ENCODE measurements around the gene CLASRP. TPM values are rescaled to one million over a fixed set of nuclear protein-coding genes. Genes with fewer than 3 reads are reported as not detected.
"Not testable (repeated sequence)": the region's sequence is repeated elsewhere in the genome, so short reads cannot be mapped to it uniquely, and the experiment has no call there.

The CLASRP gene
- total RNA-seq, 1 donor from 2014 or later = 16.0 TPM

DNA sequence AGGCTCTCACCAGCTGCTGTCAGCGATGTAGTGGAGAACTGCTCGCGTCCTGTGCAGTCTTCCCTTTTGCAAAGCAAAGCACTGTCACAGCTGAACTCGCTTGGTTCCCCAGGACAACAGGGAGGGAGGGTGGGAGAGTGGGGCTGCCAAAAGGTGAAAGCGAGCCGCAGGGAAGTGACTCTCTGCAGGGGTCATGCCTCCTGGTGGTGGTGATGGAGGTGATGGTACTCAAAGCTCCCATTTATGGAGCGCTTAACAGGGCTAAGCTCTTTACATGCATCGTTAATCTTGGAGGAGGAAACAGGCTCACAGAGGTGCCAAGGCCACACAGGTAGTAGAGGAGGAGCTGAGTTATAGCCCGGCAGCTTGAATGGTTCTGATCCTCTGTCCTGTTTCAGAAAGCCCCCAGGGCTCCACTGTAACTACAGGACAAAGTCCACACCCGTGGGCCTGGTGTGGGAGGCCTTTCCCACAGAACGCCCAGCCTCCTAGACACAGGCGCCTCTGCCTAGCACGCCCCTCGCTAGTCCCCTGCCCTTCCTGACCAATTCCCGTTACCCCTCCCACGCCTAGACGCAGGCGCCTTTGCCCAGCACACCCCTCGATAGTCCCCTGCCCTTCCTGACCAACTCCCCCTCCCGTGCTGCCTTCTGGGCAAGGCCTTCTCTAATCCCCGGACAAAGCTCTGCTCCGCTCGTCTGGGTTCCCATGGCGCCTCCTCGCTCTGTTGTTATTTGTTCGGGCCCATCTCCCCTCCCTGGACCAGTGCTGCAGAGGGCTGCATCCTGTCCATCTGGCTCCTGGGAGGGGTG lies 64.9 kb downstream of the CLASRP start:
- no peak for DNase-seq

DNA sequence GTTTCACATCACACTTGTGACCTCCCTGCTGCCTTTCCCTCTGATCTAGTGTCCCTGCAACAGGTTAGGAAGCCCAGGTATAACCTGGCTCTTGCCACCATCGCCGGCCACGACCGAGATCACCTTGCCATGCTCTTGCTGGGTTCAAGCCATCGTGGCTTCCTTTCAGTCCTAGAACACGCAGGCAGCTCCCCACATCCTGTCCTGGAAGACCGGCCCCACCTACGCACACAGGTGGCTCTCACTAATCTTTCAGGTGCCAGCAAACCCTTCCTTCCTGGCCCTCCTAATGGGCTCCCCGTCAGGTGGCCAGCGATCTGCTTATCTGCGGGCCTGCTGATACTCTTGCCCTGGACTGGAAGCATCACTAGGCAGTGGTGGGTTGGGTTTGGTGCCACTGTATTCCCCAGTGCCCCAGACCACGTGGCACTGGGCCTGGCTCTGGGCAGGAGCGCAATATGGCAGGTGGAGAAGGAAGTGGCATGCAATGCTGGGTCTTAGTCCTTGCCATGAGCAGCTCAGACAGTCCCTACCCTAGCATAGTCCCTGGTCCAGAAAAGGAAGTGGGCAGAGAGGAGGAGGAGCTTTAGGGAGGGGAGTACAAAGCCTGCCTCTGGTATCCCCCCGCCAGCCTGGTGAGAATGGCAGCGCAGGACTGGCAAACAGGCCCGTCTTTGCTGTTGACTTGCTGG lies 66.0 kb downstream of the CLASRP start:
- DNase-seq = no peak

DNA sequence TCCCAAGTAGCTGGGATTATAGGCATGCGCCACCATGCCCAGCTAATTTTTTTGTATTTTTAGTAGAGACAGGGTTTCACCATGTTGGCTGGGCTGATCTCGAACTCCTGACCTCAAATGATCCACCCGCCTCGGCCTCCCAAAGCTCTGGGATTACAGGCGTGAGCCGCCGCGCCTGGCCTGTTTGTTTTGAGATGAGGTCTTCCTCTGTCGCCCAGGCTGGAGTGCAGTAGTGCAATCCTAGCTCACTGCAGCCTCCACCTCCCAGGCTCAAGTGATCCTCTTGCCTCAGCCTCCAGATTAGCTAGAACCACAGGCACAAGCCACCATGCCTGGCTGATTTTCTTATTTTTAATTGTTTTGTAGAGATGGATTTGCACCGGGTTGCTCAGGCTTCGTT lies 67.5 kb downstream of the CLASRP start:
- not testable (repeated sequence) for DNase-seq

- DNase-seq = no peak
Measured at GRCh38 chr19:45107621-45108150, 68.8 kb downstream of the CLASRP start.

GRCh38 chr19:45110851-45111266 lies 72.0 kb downstream of the CLASRP start:
- DNase-seq = no peak

DNA sequence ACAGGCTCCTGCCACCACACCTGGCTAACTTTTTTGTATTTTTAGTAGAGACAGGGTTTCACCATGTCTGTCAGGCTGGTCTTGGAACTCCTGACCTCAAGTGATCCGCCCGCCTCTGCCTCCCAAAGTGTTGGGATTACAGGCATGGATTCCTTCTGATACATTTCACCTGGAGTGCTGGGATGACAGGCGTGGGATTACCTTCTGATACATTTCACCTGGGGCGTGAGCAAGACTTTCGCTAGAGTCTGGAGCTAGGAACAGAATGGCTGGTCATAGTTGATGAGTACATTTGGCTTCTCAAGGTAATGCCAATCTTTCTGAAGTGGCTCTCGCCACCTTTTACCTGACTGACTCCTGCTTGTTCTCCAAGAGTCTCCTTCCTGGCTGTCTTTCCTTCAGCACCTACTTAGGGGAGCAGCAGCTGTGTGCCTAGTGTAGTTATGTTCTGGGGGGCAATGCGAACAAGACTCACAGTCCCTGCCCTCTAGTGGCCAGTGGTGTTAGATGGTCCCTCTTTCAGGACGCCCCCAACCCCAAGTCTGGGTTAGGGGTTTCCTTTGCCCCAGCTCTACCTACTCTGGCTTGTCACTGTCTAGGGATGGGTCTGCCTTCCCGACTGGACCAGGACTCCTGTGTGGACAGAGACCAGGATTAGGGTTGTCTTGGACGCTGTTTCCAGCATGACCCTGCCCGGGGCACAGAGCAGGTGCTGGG lies 73.4 kb downstream of the CLASRP start:
- no peak for DNase-seq

GRCh38 chr19:45113628-45114027 lies 74.8 kb downstream of the CLASRP start:
- DNase-seq = no peak

DNA sequence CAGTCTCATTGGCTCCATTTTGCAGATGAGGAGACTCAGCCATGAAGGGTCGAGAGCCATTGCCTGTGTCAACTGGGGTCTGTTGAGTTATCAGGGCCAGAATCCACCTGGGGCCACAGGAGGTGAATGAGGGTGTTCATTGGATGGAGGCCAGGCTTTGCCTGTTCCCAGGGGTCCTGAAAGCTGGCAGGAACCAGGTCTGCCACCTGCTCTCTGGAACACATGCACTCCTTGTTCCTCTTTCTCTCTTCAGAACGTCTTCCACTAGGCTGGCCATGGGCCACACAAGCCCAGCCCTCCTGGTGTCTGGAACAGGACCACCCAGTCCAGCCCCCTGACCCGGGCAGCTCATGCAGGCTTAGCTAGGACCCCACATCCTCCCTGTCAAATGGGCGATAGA lies 75.3 kb downstream of the CLASRP start:
- no peak for DNase-seq

DNA sequence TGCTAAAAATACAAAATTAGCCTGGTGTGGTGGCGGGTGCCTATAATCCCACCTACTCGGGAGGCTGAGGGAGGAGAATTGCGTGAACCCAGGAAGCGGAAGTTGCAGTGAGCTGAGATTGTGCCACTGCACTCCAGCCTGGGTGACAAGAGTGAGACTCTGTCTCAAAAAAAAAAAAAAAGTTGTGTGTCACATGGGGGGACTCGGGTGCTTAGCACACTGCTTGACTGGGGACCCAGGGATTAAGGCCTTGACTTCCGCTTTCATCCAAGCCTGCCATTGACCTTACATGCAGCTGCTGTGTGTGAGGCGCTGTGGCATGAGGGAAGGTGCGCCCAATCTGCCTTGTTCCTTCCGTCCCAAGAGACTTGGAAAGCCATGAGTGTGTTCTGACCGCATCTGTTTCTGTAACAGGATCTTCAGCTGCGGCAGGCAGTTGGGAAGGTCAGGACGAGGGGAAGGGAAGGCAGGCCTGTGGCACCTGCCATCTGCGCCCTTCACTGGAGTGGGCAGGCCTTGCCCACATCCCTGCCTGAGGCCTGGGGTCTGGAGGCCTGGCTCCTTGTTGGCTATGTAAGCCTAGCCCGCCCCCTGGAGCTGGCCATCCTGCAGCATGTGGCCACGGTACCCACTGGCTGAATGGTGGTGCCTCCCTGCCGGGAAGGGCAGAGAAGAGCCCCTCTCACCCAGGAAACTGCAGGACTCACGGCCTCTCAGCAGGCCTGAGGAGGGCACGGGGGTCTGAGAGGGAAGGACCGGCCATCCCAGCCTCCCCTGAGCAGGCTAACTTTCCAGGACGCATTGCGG lies 77.2 kb downstream of the CLASRP start:
- no peak for DNase-seq

DNA sequence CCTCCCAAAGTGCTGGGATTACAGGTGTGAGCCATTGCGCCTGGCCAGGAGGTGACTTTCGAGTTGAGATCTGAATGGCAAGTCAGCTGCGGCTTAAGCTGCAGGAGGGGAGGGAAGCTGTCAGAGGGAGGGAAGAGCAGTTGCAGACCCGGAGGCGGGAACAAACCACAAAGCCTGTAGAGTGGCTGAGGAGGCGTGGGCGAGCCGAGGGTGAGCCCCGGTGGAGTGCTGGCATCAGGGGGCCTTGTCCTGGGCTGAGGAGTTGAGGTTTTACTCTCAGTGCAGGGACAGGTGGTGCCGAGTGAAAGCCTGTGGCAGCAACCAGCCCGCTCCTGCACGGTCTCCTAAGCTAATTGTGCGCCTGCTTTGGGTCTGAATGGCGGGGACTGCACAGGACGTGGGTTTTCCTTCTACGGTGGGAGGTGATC lies 78.3 kb downstream of the CLASRP start:
- DNase-seq = no peak

DNA sequence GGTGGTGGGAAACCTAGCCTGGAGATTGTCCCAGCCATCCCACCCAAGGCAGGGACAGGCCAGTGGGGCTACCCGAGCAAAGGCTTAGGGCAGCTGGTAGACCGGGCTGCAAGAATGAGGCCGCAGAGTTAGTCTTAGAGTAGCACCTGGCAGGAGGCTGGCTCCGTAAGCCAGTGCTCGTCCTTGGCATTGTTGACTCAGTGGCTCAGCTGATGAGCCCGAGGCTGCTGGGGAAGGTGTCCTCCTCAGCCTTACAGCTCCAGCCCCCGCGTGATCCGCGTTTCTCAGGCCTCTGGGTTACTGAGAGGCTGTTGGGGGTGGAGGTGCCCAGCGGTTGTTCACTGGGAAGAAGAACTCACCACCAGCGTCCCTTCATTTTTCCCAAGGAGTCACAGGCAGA lies 78.8 kb downstream of the CLASRP start:
- no peak for DNase-seq

DNA sequence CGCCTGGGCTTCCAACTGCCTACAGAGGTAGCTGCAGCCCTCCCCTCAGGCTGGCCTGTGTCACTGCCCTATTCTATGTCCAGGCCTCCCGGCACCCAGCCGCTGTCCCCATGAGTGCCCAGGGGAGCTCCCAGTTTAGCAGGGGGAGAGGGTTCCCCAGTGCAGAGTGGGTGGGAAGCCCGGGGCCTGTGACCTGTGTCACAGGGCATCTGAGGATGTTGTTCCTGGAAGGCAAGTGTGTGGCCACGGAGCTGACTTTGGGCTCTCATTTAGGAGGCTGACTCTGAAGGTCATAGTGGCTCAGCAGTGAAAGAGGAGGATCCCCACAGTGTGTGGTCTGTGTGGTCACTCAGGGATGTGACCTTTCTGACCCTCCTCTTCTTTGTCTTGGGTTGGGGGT lies 79.3 kb downstream of the CLASRP start:
- DNase-seq = no peak

- DNase-seq = not testable (repeated sequence)
Measured at GRCh38 chr19:45118591-45119355, 79.9 kb downstream of the CLASRP start.

- DNase-seq = no peak
Measured at GRCh38 chr19:45119582-45119981, 80.7 kb downstream of the CLASRP start.

Other genes with a start within 250 kb of the CLASRP start
- 56.5 and 62.3 TPM in 2 replicates for gene BCAM, start 229.9 kb upstream of the CLASRP start, total RNA-seq
- 154 and 187 TPM in 2 replicates for gene NECTIN2, start 192.7 kb upstream of the CLASRP start, total RNA-seq
- 50.0 and 81.6 TPM in 2 replicates for gene TOMM40, start 147.8 kb upstream of the CLASRP start, total RNA-seq
- gene APOE, start 133.2 kb upstream of the CLASRP start, total RNA-seq = 4.0 and 7.8 TPM in 2 replicates
- gene APOC1, start 124.4 kb upstream of the CLASRP start, total RNA-seq = 1.7 and 1.9 TPM in 2 replicates
- not detected in 2 replicates for gene APOC4, start 96.8 kb upstream of the CLASRP start, total RNA-seq
- not detected in 2 replicates for gene APOC2, start 93.0 kb upstream of the CLASRP start, total RNA-seq
- gene CLPTM1, start 83.7 kb upstream of the CLASRP start, total RNA-seq = 28.9 and 65.8 TPM in 2 replicates
- gene RELB, start 37.6 kb upstream of the CLASRP start, total RNA-seq = 16.8 and 18.4 TPM in 2 replicates
- gene ZNF296, start 37.4 kb downstream of the CLASRP start, total RNA-seq = 0.17 and 0.51 TPM in 2 replicates
- gene GEMIN7, start 40.2 kb downstream of the CLASRP start, total RNA-seq = 25.5 and 33.2 TPM in 2 replicates
- gene PPP1R37, start 54.1 kb downstream of the CLASRP start, total RNA-seq = 31.1 and 39.7 TPM in 2 replicates
- gene NKPD1, start 121.9 kb downstream of the CLASRP start, total RNA-seq = 0.34 and 0.37 TPM in 2 replicates
- 8.8 and 36.8 TPM in 2 replicates for gene TRAPPC6A, start 139.2 kb downstream of the CLASRP start, total RNA-seq
- gene BLOC1S3, start 139.7 kb downstream of the CLASRP start, total RNA-seq = 8.3 and 10.0 TPM in 2 replicates
- gene EXOC3L2, start 206.4 kb downstream of the CLASRP start, total RNA-seq = 1.7 and 3.1 TPM in 2 replicates
- gene MARK4, start 212.2 kb downstream of the CLASRP start, total RNA-seq = 14.0 and 32.1 TPM in 2 replicates